HepG2 (cell line): ENCODE data around the gene SPATA21. TPM values are rescaled to one million over a fixed set of nuclear protein-coding genes. Genes with fewer than 3 reads are reported as not detected.
A peak's percentile ranks its signal among the peaks of the same experiment; 100 is the strongest.

Experiments used
- FOXM1 ChIP-seq: sonication (generic); formaldehyde crosslinking; IDR thresholded peaks from 2 replicates; pipeline ENCODE4 v1.5.0; 2020; ENCODE audit warnings: missing genetic modification reagents
- FOXO1 ChIP-seq: sonication (generic); formaldehyde crosslinking; IDR thresholded peaks from 2 replicates; pipeline ENCODE4 v1.4.0; 2020; ENCODE audit warnings: missing genetic modification reagents
- GABPA ChIP-seq, 2 experiments: IDR thresholded peaks; 2 replicates each; pipeline ENCODE4 v1.6.1; 2011 to 2016; ENCODE audit warnings: low read depth in 2 of 2, low read length in 1 of 2, missing biosample characterization in 1 of 2, missing genetic modification characterization in 1 of 2
- RXRB ChIP-seq: IDR thresholded peaks from 2 replicates; pipeline ENCODE4 v1.6.1; 2016; ENCODE audit warnings: borderline replicate concordance, missing genetic modification reagents, missing compliant biosample characterization
- SOX6 ChIP-seq, 2 experiments: fragments of 450-650 bp in 1 of 2; sonication (generic) in 1 of 2; formaldehyde crosslinking in 1 of 2; IDR thresholded peaks; 2 replicates each; pipeline versions ENCODE4 v1.4.0 to v1.6.1; 2017 to 2020; ENCODE audit warnings: antibody characterized with exemption in 1 of 2, mild to moderate bottlenecking in 1 of 2, missing genetic modification reagents in 1 of 2
- TCF7 ChIP-seq: sonication (generic); IDR thresholded peaks from 2 replicates; pipeline ENCODE4 v1.6.1; 2016; ENCODE audit warnings: antibody characterized with exemption, low read depth
- ZFY ChIP-seq: sonication (generic); formaldehyde crosslinking; IDR thresholded peaks from 2 replicates; pipeline ENCODE4 v1.4.0; 2020; ENCODE audit warnings: missing genetic modification reagents
- ZNF263 ChIP-seq: sonication (generic); formaldehyde crosslinking; IDR thresholded peaks from 2 replicates; pipeline ENCODE4 v1.4.0; 2020; ENCODE audit warnings: missing genetic modification reagents
- ZSCAN30 ChIP-seq: sonication (generic); formaldehyde crosslinking; IDR thresholded peaks from 2 replicates; pipeline ENCODE4 v1.5.0; 2020; ENCODE audit warnings: mild to moderate bottlenecking, missing genetic modification reagents
- polyA plus RNA-seq, 8 experiments: library from polyadenylated mRNA; depleted of rRNA in 3 of 8; stranded (reverse) in 7 of 8; unstranded in 1 of 8; fragments of >200 nt; fragmentation: Illumina TruSeq in 4 of 8; extraction: Trizol in 4 of 8; gene quantifications; 2 replicates each; pipeline versions ENCODE4 v1.2.1 to v1.2.3, GENCODE V29; 2011 to 2016; ENCODE audit warnings: low read depth in 4 of 8, missing spikeins in 1 of 8, mixed read lengths in 1 of 8; ENCODE audit not compliant: insufficient read depth in 1 of 8
- total RNA-seq, 5 experiments: library from RNA; depleted of rRNA; stranded (reverse); fragments of >200 nt; fragmentation: Illumina TruSeq; extraction: Trizol; gene quantifications; 2 replicates each; pipeline ENCODE4 v1.2.3, GENCODE V29; 2016; ENCODE audit warnings: low read depth in 1 of 5
- TF ChIP-seq, protein P1 (sequence below): IDR thresholded peaks from 2 replicates; pipeline ENCODE4 v1.4.0; 2020; ENCODE audit warnings: mild to moderate bottlenecking, missing genetic modification reagents
- TF ChIP-seq, protein P2 (sequence below): sonication (generic); formaldehyde crosslinking; IDR thresholded peaks from 2 replicates; pipeline ENCODE4 v1.5.0; 2020; ENCODE audit warnings: mild to moderate bottlenecking, missing genetic modification reagents
- TF ChIP-seq, protein P3 (sequence below): sonication (generic); formaldehyde crosslinking; IDR thresholded peaks from 2 replicates; pipeline ENCODE4 v1.9.0; 2021; ENCODE audit warnings: missing genetic modification reagents, borderline replicate concordance
- TF ChIP-seq, protein P4 (sequence below): sonication (generic); formaldehyde crosslinking; IDR thresholded peaks from 2 replicates; pipeline ENCODE4 v1.5.1; 2020; ENCODE audit warnings: mild to moderate bottlenecking, missing genetic modification reagents, moderate library complexity

SPATA21 gene
- total and polyA plus RNA-seq, 2 of the 13 experiments (the other 11 are each of a cell fraction or from before 2014, with no cell fraction given), result 0.80 to 1.4 TPM

DNA sequence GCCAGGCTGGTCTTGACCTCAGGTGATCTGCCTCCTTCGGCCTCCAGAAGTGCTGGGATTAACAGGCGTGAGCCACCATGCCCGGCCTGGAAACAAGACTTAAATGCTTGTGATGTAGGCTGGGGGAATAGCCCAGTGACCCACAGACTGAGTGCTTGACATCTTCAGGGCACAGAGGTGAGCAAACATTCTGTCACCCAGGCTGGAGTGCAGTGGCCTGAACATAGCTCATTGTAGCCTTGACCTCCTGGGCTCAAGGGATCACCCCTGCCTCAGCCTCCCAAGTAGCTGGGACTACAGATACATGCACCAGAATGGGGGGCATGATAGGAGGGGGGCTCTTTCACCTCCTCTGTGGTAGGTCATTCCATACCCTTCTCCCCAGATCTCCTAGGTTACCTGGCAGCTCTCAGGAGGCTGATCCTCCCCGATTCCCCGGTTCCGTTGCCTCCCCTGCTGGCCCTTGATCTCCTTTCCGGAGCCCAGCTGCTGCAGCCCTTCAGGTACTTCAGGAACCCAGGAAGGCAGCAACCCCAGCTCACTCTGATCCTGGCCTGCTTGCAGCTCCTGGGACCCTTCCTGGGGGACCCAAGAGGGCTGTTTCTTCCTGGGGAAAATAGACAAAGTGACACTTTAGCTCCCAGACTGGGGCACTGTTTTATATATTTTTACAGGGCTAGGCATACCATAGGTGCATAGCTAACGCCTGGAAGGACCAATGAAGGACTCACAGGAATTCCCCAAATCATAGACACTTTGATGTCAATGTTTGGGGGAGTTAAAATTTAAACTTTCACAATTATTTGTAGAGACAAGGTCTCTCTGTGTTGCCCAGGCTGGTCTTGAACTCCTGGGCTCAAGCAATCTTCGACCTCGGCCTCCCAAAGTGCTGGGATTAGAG lies 11.8 kb downstream of the SPATA21 start (continued):
- TF ChIP-seq, protein P1, sequence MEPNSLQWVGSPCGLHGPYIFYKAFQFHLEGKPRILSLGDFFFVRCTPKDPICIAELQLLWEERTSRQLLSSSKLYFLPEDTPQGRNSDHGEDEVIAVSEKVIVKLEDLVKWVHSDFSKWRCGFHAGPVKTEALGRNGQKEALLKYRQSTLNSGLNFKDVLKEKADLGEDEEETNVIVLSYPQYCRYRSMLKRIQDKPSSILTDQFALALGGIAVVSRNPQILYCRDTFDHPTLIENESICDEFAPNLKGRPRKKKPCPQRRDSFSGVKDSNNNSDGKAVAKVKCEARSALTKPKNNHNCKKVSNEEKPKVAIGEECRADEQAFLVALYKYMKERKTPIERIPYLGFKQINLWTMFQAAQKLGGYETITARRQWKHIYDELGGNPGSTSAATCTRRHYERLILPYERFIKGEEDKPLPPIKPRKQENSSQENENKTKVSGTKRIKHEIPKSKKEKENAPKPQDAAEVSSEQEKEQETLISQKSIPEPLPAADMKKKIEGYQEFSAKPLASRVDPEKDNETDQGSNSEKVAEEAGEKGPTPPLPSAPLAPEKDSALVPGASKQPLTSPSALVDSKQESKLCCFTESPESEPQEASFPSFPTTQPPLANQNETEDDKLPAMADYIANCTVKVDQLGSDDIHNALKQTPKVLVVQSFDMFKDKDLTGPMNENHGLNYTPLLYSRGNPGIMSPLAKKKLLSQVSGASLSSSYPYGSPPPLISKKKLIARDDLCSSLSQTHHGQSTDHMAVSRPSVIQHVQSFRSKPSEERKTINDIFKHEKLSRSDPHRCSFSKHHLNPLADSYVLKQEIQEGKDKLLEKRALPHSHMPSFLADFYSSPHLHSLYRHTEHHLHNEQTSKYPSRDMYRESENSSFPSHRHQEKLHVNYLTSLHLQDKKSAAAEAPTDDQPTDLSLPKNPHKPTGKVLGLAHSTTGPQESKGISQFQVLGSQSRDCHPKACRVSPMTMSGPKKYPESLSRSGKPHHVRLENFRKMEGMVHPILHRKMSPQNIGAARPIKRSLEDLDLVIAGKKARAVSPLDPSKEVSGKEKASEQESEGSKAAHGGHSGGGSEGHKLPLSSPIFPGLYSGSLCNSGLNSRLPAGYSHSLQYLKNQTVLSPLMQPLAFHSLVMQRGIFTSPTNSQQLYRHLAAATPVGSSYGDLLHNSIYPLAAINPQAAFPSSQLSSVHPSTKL, result peak; percentile 39
- TF ChIP-seq GABPA (IDR thresholded peaks at IDR 0.05; ENCODE audit: low read depth, low read length) (no peak), GABPA (CRISPR knock-in tag; IDR thresholded peaks at IDR 0.05; ENCODE audit: low read depth) (no peak), ZSCAN30 (CRISPR knock-in tag) (no peak), FOXM1 (CRISPR knock-in tag) (no peak), RXRB (CRISPR knock-in tag) (0 out of 2 replicates have a peak, but pooled peaks have one; percentile 36), FOXO1 (CRISPR knock-in tag) (no peak), SOX6 (IDR thresholded peaks at IDR 0.05) (no peak), SOX6 (CRISPR knock-in tag; IDR thresholded peaks at IDR 0.05) (no peak), TCF7 (0 out of 2 replicates have a peak, but pooled peaks have one; percentile 30), ZFY (CRISPR knock-in tag) (0 out of 2 replicates have a peak, but pooled peaks have one; percentile 14), ZNF263 (CRISPR knock-in tag) (no peak)
- TF ChIP-seq, protein P2, sequence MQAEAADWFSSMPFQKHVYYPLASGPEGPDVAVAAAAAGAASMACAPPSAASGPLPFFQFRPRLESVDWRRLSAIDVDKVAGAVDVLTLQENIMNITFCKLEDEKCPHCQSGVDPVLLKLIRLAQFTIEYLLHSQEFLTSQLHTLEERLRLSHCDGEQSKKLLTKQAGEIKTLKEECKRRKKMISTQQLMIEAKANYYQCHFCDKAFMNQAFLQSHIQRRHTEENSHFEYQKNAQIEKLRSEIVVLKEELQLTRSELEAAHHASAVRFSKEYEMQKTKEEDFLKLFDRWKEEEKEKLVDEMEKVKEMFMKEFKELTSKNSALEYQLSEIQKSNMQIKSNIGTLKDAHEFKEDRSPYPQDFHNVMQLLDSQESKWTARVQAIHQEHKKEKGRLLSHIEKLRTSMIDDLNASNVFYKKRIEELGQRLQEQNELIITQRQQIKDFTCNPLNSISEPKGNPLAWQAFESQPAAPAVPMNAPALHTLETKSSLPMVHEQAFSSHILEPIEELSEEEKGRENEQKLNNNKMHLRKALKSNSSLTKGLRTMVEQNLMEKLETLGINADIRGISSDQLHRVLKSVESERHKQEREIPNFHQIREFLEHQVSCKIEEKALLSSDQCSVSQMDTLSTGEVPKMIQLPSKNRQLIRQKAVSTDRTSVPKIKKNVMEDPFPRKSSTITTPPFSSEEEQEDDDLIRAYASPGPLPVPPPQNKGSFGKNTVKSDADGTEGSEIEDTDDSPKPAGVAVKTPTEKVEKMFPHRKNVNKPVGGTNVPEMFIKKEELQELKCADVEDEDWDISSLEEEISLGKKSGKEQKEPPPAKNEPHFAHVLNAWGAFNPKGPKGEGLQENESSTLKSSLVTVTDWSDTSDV (CRISPR knock-in tag), result no peak
- TF ChIP-seq, protein P3, sequence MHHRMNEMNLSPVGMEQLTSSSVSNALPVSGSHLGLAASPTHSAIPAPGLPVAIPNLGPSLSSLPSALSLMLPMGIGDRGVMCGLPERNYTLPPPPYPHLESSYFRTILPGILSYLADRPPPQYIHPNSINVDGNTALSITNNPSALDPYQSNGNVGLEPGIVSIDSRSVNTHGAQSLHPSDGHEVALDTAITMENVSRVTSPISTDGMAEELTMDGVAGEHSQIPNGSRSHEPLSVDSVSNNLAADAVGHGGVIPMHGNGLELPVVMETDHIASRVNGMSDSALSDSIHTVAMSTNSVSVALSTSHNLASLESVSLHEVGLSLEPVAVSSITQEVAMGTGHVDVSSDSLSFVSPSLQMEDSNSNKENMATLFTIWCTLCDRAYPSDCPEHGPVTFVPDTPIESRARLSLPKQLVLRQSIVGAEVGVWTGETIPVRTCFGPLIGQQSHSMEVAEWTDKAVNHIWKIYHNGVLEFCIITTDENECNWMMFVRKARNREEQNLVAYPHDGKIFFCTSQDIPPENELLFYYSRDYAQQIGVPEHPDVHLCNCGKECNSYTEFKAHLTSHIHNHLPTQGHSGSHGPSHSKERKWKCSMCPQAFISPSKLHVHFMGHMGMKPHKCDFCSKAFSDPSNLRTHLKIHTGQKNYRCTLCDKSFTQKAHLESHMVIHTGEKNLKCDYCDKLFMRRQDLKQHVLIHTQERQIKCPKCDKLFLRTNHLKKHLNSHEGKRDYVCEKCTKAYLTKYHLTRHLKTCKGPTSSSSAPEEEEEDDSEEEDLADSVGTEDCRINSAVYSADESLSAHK, result no peak
- TF ChIP-seq, protein P4, sequence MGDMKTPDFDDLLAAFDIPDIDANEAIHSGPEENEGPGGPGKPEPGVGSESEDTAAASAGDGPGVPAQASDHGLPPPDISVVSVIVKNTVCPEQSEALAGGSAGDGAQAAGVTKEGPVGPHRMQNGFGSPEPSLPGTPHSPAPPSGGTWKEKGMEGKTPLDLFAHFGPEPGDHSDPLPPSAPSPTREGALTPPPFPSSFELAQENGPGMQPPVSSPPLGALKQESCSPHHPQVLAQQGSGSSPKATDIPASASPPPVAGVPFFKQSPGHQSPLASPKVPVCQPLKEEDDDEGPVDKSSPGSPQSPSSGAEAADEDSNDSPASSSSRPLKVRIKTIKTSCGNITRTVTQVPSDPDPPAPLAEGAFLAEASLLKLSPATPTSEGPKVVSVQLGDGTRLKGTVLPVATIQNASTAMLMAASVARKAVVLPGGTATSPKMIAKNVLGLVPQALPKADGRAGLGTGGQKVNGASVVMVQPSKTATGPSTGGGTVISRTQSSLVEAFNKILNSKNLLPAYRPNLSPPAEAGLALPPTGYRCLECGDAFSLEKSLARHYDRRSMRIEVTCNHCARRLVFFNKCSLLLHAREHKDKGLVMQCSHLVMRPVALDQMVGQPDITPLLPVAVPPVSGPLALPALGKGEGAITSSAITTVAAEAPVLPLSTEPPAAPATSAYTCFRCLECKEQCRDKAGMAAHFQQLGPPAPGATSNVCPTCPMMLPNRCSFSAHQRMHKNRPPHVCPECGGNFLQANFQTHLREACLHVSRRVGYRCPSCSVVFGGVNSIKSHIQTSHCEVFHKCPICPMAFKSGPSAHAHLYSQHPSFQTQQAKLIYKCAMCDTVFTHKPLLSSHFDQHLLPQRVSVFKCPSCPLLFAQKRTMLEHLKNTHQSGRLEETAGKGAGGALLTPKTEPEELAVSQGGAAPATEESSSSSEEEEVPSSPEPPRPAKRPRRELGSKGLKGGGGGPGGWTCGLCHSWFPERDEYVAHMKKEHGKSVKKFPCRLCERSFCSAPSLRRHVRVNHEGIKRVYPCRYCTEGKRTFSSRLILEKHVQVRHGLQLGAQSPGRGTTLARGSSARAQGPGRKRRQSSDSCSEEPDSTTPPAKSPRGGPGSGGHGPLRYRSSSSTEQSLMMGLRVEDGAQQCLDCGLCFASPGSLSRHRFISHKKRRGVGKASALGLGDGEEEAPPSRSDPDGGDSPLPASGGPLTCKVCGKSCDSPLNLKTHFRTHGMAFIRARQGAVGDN (CRISPR knock-in tag), result peak; percentile 52
